ENCODE data around the gene TPRKB. TPM values are rescaled to one million over a fixed set of nuclear protein-coding genes. Genes with fewer than 3 reads are reported as not detected.
A peak's percentile ranks its signal among the peaks of the same experiment; 100 is the strongest.
"Not testable (repeated sequence)": the region's sequence is repeated elsewhere in the genome, so short reads cannot be mapped to it uniquely, and the experiment has no call there.

The TPRKB gene
- total and polyA plus RNA-seq, 9 of the 15 experiments (the other 6 are each of a cell fraction or from before 2014, with no cell fraction given), result 55.6 to 250 (median 112) TPM

GRCh38 chr2:73717695-73718094, 19.4 kb downstream of the TPRKB start:
- H3K9me3 ChIP-seq (replicated peaks; ENCODE audit: control insufficient read depth, insufficient read depth, low read depth, low read length); H3K36me3 ChIP-seq (ENCODE audit: control insufficient read depth, insufficient read depth, low read length); H3K4me3 ChIP-seq; H3K4me2 ChIP-seq (ENCODE audit: insufficient read depth, low read length); H3K79me2 ChIP-seq (ENCODE audit: control insufficient read depth, insufficient read depth, low read length); H3K9me1 ChIP-seq (ENCODE audit: control insufficient read depth, insufficient read depth, low read length); H3K4me1 ChIP-seq (replicated peaks in 1 of 2; ENCODE audit: control insufficient read depth in 2 of 2, insufficient read depth in 2 of 2, low read length in 2 of 2); H3K27ac ChIP-seq (ENCODE audit: extremely low read depth, low read depth, low read length); DNase-seq (ENCODE audit: extremely low read depth in 1 of 4, low spot score in 3 of 4); BruUV-seq (replicated peaks); H3K27me3 ChIP-seq (ENCODE audit: control insufficient read depth in 2 of 2, insufficient read depth in 2 of 2, low read length in 2 of 2); CTCF ChIA-PET (ENCODE audit: low intra/inter-chr PET ratio); H4K20me1 ChIP-seq (replicated peaks; ENCODE audit: control insufficient read depth, insufficient read depth, low read length); H3K9ac ChIP-seq (ENCODE audit: insufficient read depth in 1 of 2, low read depth in 2 of 2, low read length in 2 of 2); in situ Hi-C loops (cut with MboI); intact Hi-C loops (cut with micrococcal nuclease); FAIRE-seq; ATAC-seq: not testable (repeated sequence)
- 81% methylated on average over 4 of the region's 4 CpGs for WGBS (ENCODE audit: insufficient coverage, low coverage, missing lambda C conversion rate)
- peak overlapping the region; percentile 88; the same call in 1 of the 2 replicates for H2AFZ ChIP-seq (ENCODE audit: low read depth, low read length)
- TF ChIP-seq CHD4 (IDR thresholded peaks at IDR 0.05; ENCODE audit: insufficient read depth, insufficient replicate concordance, low read depth, low read length, poor library complexity, severe bottlenecking) (peak; percentile 67), RBM25 (IDR thresholded peaks at IDR 0.05; ENCODE audit: low read depth, low read length, severe bottlenecking) (peak; percentile 41), BCOR (IDR thresholded peaks at IDR 0.05) (0 out of 2 replicates have a peak, but pooled peaks have one; percentile 34), ADNP (tag; IDR thresholded peaks at IDR 0.05) (0 out of 2 replicates have a peak, but pooled peaks have one; percentile 34)
- POLR2A ChIA-PET, result interaction anchor here (1.1 kb wide), 1 partner anchor 19 kb away, joined by 3 read pairs; the partner anchor contains the start of gene TPRKB

- intact Hi-C loops (cut with micrococcal nuclease), result no loop called here
- H3K4me3 ChIP-seq, result no peak overlapping the region
- peak; percentile 73 for ATAC-seq
Observed at GRCh38 chr2:73717251-73717606, 19.9 kb downstream of the TPRKB start.

More at GRCh38 chr2:73717251-73717606, 19.9 kb downstream of the TPRKB start:
- no TSS peak for BruUV-seq (replicated peaks)
- no peak overlapping the region for H3K4me2 ChIP-seq (ENCODE audit: insufficient read depth, low read length)
- no peak for DNase-seq (ENCODE audit: extremely low read depth in 1 of 4, low spot score in 3 of 4)
- H3K27ac ChIP-seq (ENCODE audit: extremely low read depth, low read depth, low read length), result peak overlapping the region; percentile 1; the same call in 1 of the 3 replicates
- H3K9me3 ChIP-seq (replicated peaks; ENCODE audit: control insufficient read depth, insufficient read depth, low read depth, low read length), result no peaks in the 10 kb centered on the region
- POLR2A ChIA-PET, result interaction anchor here (2.1 kb wide), 1 partner anchor 20 kb away, joined by 9 read pairs; the partner anchor contains the start of gene TPRKB
- CTCF ChIA-PET (ENCODE audit: low intra/inter-chr PET ratio), result no interaction called here
- H4K20me1 ChIP-seq (replicated peaks; ENCODE audit: control insufficient read depth, insufficient read depth, low read length), result no peaks in the 10 kb centered on the region
- H3K9ac ChIP-seq (ENCODE audit: insufficient read depth in 1 of 2, low read depth in 2 of 2, low read length in 2 of 2), result no peak overlapping the region
- TF ChIP-seq ATF1 (CRISPR knock-in tag; IDR thresholded peaks at IDR 0.05) (no peak), ATF1 (tag; IDR thresholded peaks at IDR 0.05) (0 out of 2 replicates have a peak, but pooled peaks have one; percentile 5), L3MBTL2 (IDR thresholded peaks at IDR 0.05) (0 out of 2 replicates have a peak, but pooled peaks have one; percentile 25), VEZF1 (CRISPR knock-in tag; IDR thresholded peaks at IDR 0.05) (0 out of 2 replicates have a peak, but pooled peaks have one; percentile 5), PKNOX1 (IDR thresholded peaks at IDR 0.05) (peak; percentile 34; the same call in 1 of the 2 replicates), ZNF707 (CRISPR knock-in tag; conservative IDR thresholded peaks at IDR 0.05) (no peak)
- H3K79me2 ChIP-seq (ENCODE audit: control insufficient read depth, insufficient read depth, low read length), result no peaks in the 10 kb centered on the region
- no peaks in the 10 kb centered on the region for H3K9me1 ChIP-seq (ENCODE audit: control insufficient read depth, insufficient read depth, low read length)
- no peak for FAIRE-seq
- peaks cover 3 to 9% of the 10 kb centered on the region in 2 experiments; a peak in 3 of 5 replicates for H3K4me1 ChIP-seq (replicated peaks in 1 of 2; ENCODE audit: control insufficient read depth in 2 of 2, insufficient read depth in 2 of 2, low read length in 2 of 2)
- in situ Hi-C loops (cut with MboI), result no loop called here
- H3K27me3 ChIP-seq (ENCODE audit: control insufficient read depth in 2 of 2, insufficient read depth in 2 of 2, low read length in 2 of 2), result no peaks in the 10 kb centered on the region
- H3K36me3 ChIP-seq (ENCODE audit: control insufficient read depth, insufficient read depth, low read length), result no peaks in the 10 kb centered on the region
- H2AFZ ChIP-seq (ENCODE audit: low read depth, low read length), result peak overlapping the region; percentile 88

Measured in K562 (cell line).